SU-DHL-6 (cell line): ENCODE measurements around the gene HIF3A.

Experiments
- EZH2phosphoT487 ChIP-seq: fragments of 200-600 bp; sonication (generic), shearing (Covaris generic); conservative IDR thresholded peaks from 2 replicates; pipeline ENCODE4 v1.6.1; 2018; ENCODE audit warnings: mild to moderate bottlenecking, antibody characterized with exemption, low read length, moderate library complexity, mixed read lengths
- TF ChIP-seq, protein P1 (sequence below): fragments of 200-600 bp; sonication (generic); IDR thresholded peaks from one replicate; pipeline ENCODE4 v1.5.1; 2017; ENCODE audit warnings: antibody characterized with exemption, mild to moderate bottlenecking, low read length, moderate library complexity; ENCODE audit not compliant: insufficient read depth, poor library complexity, severe bottlenecking

DNA sequence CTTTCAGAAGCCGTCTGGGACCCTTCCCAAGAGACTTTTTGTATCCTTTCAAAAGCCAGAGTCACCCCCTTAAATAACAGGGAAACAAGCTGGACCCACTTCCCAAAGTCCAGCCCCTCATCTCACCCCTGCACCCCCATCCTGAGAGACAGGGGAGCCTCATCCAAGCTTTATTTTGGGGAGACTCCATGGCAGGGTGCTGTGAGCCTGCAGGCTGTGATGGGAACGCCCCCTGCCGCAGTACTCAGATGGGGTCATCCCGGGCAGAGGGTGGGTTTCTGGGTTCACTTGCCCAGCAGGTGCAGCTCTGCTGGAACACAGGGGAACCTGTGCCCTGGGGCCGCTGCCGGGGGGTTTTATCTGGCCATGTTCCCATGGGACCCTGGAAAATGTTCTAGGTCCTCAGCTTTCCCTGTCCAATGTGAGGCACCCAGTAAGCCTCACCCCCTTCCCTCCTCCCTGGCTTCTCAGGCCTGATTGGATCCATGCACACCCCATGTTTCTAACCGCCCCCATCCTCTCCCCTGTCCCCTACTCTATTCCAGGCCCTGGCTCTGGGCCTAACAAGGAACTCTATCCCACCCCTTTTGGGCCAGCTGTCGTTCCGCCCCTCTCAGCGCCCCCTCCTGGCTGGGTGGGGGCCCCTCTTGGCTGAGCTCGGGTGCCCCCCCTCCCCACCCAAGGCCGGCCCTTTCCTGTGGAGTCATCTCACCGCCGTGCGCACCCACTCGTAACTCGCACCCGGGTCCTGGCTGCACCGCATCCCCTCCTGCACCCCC is 1.0 kb downstream of the HIF3A start:
- TF ChIP-seq, protein P1, sequence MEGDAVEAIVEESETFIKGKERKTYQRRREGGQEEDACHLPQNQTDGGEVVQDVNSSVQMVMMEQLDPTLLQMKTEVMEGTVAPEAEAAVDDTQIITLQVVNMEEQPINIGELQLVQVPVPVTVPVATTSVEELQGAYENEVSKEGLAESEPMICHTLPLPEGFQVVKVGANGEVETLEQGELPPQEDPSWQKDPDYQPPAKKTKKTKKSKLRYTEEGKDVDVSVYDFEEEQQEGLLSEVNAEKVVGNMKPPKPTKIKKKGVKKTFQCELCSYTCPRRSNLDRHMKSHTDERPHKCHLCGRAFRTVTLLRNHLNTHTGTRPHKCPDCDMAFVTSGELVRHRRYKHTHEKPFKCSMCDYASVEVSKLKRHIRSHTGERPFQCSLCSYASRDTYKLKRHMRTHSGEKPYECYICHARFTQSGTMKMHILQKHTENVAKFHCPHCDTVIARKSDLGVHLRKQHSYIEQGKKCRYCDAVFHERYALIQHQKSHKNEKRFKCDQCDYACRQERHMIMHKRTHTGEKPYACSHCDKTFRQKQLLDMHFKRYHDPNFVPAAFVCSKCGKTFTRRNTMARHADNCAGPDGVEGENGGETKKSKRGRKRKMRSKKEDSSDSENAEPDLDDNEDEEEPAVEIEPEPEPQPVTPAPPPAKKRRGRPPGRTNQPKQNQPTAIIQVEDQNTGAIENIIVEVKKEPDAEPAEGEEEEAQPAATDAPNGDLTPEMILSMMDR, result no peak
- no peak for TF ChIP-seq EZH2phosphoT487
